GM12878 (cell line): ENCODE data around the gene PAPPA. TPM values are rescaled to one million over a fixed set of nuclear protein-coding genes. Genes with fewer than 3 reads are reported as not detected.

ENCODE experiments used
- ATAC-seq: fragments of 200-7000 bp; cut with Tn5 transposase; 3 replicates; pipeline ENCODE4 v1.9.1; 2020; ENCODE audit warnings: mild to moderate bottlenecking, moderate library complexity
- BruUV-seq: library from RNA; stranded (reverse); fragments of 400-500 nt; replicated peaks from 2 replicates; lab custom pipeline; 2021; lab: Mats Ljungman, UMichigan
- CTCF ChIA-PET: fragments of 300-600 bp; sonication (Branson Sonifier 250); formaldehyde crosslinking; extraction: SDS; loops from one replicate; lab custom pipeline; 2021; ENCODE audit warnings: inconsistent platforms; lab: Yijun Ruan, JAX
- POLR2A ChIA-PET: fragments of 350-600 bp; formaldehyde crosslinking; extraction: SDS; loops from one replicate; lab custom pipeline; 2021; ENCODE audit warnings: inconsistent platforms; lab: Charles Lee
- RAD21 ChIA-PET: fragments of 300-600 bp; sonication (Branson Sonifier 250); formaldehyde crosslinking; loops from one replicate; lab custom pipeline; 2023; ENCODE audit warnings: antibody characterized with exemption; ENCODE audit not compliant: unreplicated experiment; lab: Charles Lee
- SMC1A ChIA-PET: fragments of 300-600 bp; sonication (Branson Sonifier 250); formaldehyde crosslinking; loops from one replicate; lab custom pipeline; 2023; ENCODE audit not compliant: unreplicated experiment, uncharacterized antibody; lab: Charles Lee
- DNase-seq: peaks from one replicate; pipeline ENCODE4 v3.0.0-alpha.2; 2011; ENCODE audit warnings: low read depth, low spot score
- FAIRE-seq: peaks from 3 replicates; lab custom pipeline; 2011; peaks lifted over from hg19 to GRCh38; lab: Jason Lieb, UNC
- H2AFZ ChIP-seq: 2 replicates; pipeline ENCODE4 v1.6.0; 2011; ENCODE audit warnings: low read depth, low read length, control low read depth; ENCODE audit not compliant: control insufficient read depth
- H3K27ac ChIP-seq: 2 replicates; pipeline ENCODE4 v1.5.1; 2011; ENCODE audit warnings: control low read depth; ENCODE audit not compliant: control insufficient read depth, insufficient read depth
- H3K27me3 ChIP-seq, 2 experiments: replicated peaks in 1 of 2; 2 replicates each; pipeline versions ENCODE4 v1.6.0 to v1.6.1; 2011; ENCODE audit warnings: low read length in 1 of 2; ENCODE audit not compliant: control insufficient read depth in 2 of 2, insufficient read depth in 2 of 2
- H3K36me3 ChIP-seq, 2 experiments: 2 replicates each; pipeline ENCODE4 v1.5.1; 2011; ENCODE audit warnings: low read length in 1 of 2; ENCODE audit not compliant: control insufficient read depth in 2 of 2, insufficient read depth in 2 of 2
- H3K4me1 ChIP-seq: 2 replicates; pipeline ENCODE4 v1.6.1; 2011; ENCODE audit warnings: mild to moderate bottlenecking, low read length, moderate library complexity, mixed read lengths; ENCODE audit not compliant: control insufficient read depth, insufficient read depth
- H3K4me2 ChIP-seq: 2 replicates; pipeline ENCODE4 v1.6.0; 2011; ENCODE audit warnings: control low read depth; ENCODE audit not compliant: control insufficient read depth, insufficient read depth
- H3K4me3 ChIP-seq: fragments of 200-600 bp; sonication (generic); 2 replicates; pipeline ENCODE4 v1.5.1; 2016
- H3K79me2 ChIP-seq: 2 replicates; pipeline ENCODE4 v1.6.0; 2011; ENCODE audit warnings: low read length; ENCODE audit not compliant: control insufficient read depth, insufficient read depth
- H3K9ac ChIP-seq: 2 replicates; pipeline ENCODE4 v1.8.0; 2011; ENCODE audit warnings: low read length, control low read depth, mixed read lengths; ENCODE audit not compliant: control insufficient read depth, insufficient read depth
- H3K9me3 ChIP-seq: replicated peaks from 3 replicates; pipeline ENCODE4 v1.5.1; 2011; ENCODE audit warnings: mild to moderate bottlenecking, low read length; ENCODE audit not compliant: control insufficient read depth, insufficient read depth
- H4K20me1 ChIP-seq: 2 replicates; pipeline ENCODE4 v1.6.0; 2011; ENCODE audit not compliant: control insufficient read depth, insufficient read depth
- ATF3 ChIP-seq: IDR thresholded peaks from 2 replicates; pipeline ENCODE4 v1.6.1; 2011; ENCODE audit warnings: low read depth, mild to moderate bottlenecking, low read length, moderate library complexity, borderline replicate concordance; ENCODE audit errors: extremely low read depth
- BMI1 ChIP-seq: fragments of 450-650 bp; IDR thresholded peaks from 2 replicates; pipeline ENCODE4 v1.6.1; 2016; ENCODE audit warnings: mild to moderate bottlenecking, moderate library complexity, borderline replicate concordance
- CREM ChIP-seq: IDR thresholded peaks from 2 replicates; pipeline ENCODE4 v1.6.1; 2014; ENCODE audit warnings: antibody characterized with exemption, low read depth
- ESRRA ChIP-seq: IDR thresholded peaks from 2 replicates; pipeline ENCODE4 v1.6.1; 2012; ENCODE audit warnings: mild to moderate bottlenecking, low read length, improper control_type of control experiment
- LARP7 ChIP-seq: fragments of 450-650 bp; IDR thresholded peaks from 2 replicates; pipeline ENCODE4 v1.6.1; 2017; ENCODE audit warnings: mild to moderate bottlenecking
- MEF2B ChIP-seq: fragments of 450-650 bp; IDR thresholded peaks from 2 replicates; pipeline ENCODE4 v1.6.1; 2018; ENCODE audit warnings: mild to moderate bottlenecking, moderate library complexity; ENCODE audit not compliant: partially characterized antibody, poor library complexity, severe bottlenecking
- NBN ChIP-seq: fragments of 450-650 bp; IDR thresholded peaks from 2 replicates; pipeline ENCODE4 v1.6.1; 2016
- POLR2AphosphoS2 ChIP-seq: IDR thresholded peaks from 2 replicates; pipeline ENCODE4 v1.6.1; 2011; ENCODE audit warnings: low read depth, mild to moderate bottlenecking, low read length, improper control_type of control experiment, moderate library complexity
- REST ChIP-seq: IDR thresholded peaks from 2 replicates; pipeline ENCODE4 v1.6.1; 2012; ENCODE audit warnings: mild to moderate bottlenecking, low read depth, low read length
- WGBS: methylation state at CpG from one replicate; pipeline ENCODE4 v1.1.6; 2016; ENCODE audit warnings: low lambda C conversion rate; ENCODE audit not compliant: insufficient replicate concordance, insufficient coverage; ENCODE audit errors: missing lambda C conversion rate; 5-methylcytosine and 5-hydroxymethylcytosine counted together
- in situ Hi-C: fragments of 300-500 bp; cut with MboI; formaldehyde crosslinking; loops from 9 replicates; pipeline ENCODE4 v1.14.3; 2018; ENCODE audit warnings: mixed read lengths
- intact Hi-C: fragments of 100-400 bp; cut with micrococcal nuclease; formaldehyde crosslinking; loops from one replicate; pipeline ENCODE4 v1.14.2; 2022; ENCODE audit not compliant: unreplicated experiment
- polyA plus RNA-seq, 11 experiments: library from polyadenylated mRNA; depleted of rRNA in 4 of 11; unstranded in 6 of 11; stranded (reverse) in 5 of 11; fragments of >200 nt; fragmentation: Nextera tagmentation in 4 of 11; fragmentation: Illumina TruSeq in 1 of 11; extraction: Ambion mirVana in 4 of 11; extraction: Trizol in 1 of 11; gene quantifications; 1 replicate in 1 of 11; 2 replicates in 10 of 11; pipeline versions ENCODE4 v1.2.1 to v1.2.3, GENCODE V29; 2011 to 2016; ENCODE audit warnings: inconsistent platforms in 2 of 11, missing spikeins in 2 of 11, low read depth in 1 of 11
- total RNA-seq, 4 experiments: library from RNA; depleted of rRNA in 3 of 4; stranded (reverse); fragments of >200 nt in 3 of 4; fragmentation: Illumina TruSeq in 1 of 4; extraction: Trizol in 1 of 4; gene quantifications; 2 replicates each; pipeline versions ENCODE4 v1.2.1 to v1.2.3, GENCODE V29; 2013 to 2021

PAPPA gene
- total and polyA plus RNA-seq, 10 of the 15 experiments (the other 5 are each of a cell fraction or from before 2014, with no cell fraction given), result under 0.01 to 0.19 (median 0.02) TPM; not detected in 4

GRCh38 chr9:116247791-116248374, 94.3 kb downstream of the PAPPA start:
- in situ Hi-C loops, result no loop called here
- no peak overlapping the region for H2AFZ ChIP-seq
- H3K27me3 ChIP-seq, result no peaks in the 10 kb centered on the region
- H3K27ac ChIP-seq, result no peak overlapping the region
- POLR2A ChIA-PET, result no interaction called here
- SMC1A ChIA-PET, result no interaction called here
- ATAC-seq, result no peak
- no peak overlapping the region for H3K4me3 ChIP-seq
- no peak for DNase-seq
- FAIRE-seq, result no peak
- H3K9ac ChIP-seq, result no peak overlapping the region
- 30% methylated on average over 2 of the region's 2 CpGs for WGBS
- no peaks in the 10 kb centered on the region for H3K4me1 ChIP-seq
- TF ChIP-seq CREM (no peak), BMI1 (no peak), LARP7 (no peak), REST (no peak), ATF3 (no peak), ESRRA (no peak), MEF2B (no peak), NBN (no peak), POLR2AphosphoS2 (no peak)
- TF ChIP-seq, all 136 proteins: peak for 0
- intact Hi-C loops, result no loop called here
- no TSS peak for BruUV-seq
- Histone ChIP-seq H3K9me3 (no peaks in the 10 kb centered on the region), H3K4me2 (no peak overlapping the region), H4K20me1 (no peaks in the 10 kb centered on the region), H3K36me3 (no peaks in the 10 kb centered on the region), H3K79me2 (no peaks in the 10 kb centered on the region)
- RAD21 ChIA-PET, result no interaction called here
- CTCF ChIA-PET, result no interaction called here
